Measurements from ENCODE around the gene AGER. TPM values are rescaled to one million over a fixed set of nuclear protein-coding genes. Genes with fewer than 3 reads are reported as not detected.

The AGER gene
- polyA plus RNA-seq, 1 experiment: 2.4 TPM

DNA sequence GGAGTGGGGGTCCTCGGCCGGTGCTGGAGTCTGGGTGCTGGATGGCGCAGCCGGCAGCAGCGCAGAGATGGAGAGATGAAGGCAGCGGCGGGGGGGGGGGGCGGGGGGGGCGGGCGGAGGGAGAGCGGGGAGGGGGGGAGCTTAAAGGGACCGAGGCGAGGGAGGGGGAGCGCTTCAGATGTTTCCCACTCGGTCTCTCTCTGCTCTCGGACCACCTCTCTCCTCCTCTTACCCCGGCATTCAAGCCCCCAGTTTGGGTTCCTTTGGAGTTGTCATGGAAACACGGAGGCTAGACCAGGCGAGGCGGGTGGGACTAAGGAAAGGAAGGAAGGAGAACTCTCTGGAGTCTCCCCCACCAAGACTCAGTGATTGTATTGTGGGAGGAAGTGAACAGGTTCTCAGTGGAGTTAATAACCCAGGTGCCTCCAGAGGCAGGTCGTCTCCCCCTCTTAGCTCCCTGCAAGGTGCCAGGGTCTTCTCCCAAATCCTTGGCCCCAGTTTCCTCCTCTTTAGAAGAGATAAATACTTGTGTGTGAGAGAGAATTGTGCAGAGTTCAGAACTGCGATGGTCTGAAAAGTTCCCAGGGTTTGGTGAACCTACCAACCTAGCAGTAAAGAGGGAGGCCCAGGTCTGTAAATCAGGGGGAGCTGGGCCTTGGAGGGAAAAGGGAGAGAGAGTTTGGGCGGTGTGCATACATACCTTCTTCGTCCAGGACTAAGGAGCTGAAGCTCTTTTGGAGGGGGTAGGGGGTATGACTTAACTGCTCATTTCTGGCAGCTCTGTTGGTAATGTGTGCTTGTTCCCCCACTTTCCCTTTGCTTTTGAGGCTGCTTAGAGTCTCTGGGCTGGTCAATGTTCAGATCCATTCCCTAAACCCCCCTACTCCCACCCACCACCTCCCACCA lies 31.9 kb downstream of the AGER start, which contains the start of gene PRRT1:
TSS of gene PRRT1 (minus strand) at position 77 of the 906 bp plus-strand sequence. CDS start 112 bp downstream, outside the sequence.
- Histone ChIP-seq H3K9me3 (ENCODE audit: control insufficient read depth, insufficient read depth, low read length) (peaks cover 13% of the 10 kb centered on the region), H3K27me3 (ENCODE audit: control insufficient read depth, insufficient read depth, low read length) (peaks cover 26% of the 10 kb centered on the region), H3K27ac (ENCODE audit: low read depth, low read length) (peak within 1 kb of the TSS; percentile 68), H3K4me3 (ENCODE audit: low read depth, low read length) (peak within 1 kb of the TSS; percentile 79)
- ChIA-PET CTCF (interaction anchor here (0.6 to 1.5 kb wide), 4 partner anchors 26 to 43 kb away, joined by 4 to 7 read pairs (median 5); no protein-coding TSS in a partner anchor), POLR2A (interaction anchor here (0.7 to 1.0 kb wide), 2 partner anchors 24 to 45 kb away, joined by 4 read pairs; partner anchors contain the start of gene ATF6B)
- DNase-seq (ENCODE audit: low read depth, low spot score): no peak
- TF ChIP-seq, protein P1, sequence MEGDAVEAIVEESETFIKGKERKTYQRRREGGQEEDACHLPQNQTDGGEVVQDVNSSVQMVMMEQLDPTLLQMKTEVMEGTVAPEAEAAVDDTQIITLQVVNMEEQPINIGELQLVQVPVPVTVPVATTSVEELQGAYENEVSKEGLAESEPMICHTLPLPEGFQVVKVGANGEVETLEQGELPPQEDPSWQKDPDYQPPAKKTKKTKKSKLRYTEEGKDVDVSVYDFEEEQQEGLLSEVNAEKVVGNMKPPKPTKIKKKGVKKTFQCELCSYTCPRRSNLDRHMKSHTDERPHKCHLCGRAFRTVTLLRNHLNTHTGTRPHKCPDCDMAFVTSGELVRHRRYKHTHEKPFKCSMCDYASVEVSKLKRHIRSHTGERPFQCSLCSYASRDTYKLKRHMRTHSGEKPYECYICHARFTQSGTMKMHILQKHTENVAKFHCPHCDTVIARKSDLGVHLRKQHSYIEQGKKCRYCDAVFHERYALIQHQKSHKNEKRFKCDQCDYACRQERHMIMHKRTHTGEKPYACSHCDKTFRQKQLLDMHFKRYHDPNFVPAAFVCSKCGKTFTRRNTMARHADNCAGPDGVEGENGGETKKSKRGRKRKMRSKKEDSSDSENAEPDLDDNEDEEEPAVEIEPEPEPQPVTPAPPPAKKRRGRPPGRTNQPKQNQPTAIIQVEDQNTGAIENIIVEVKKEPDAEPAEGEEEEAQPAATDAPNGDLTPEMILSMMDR (IDR thresholded peaks at IDR 0.05; ENCODE audit: low read depth, low read length): no peak

- Histone ChIP-seq H3K9me3 (ENCODE audit: control insufficient read depth, insufficient read depth, low read length) (peaks cover 13% of the 10 kb centered on the region), H3K27ac (ENCODE audit: low read depth, low read length) (no peak overlapping the region), H3K27me3 (ENCODE audit: control insufficient read depth, insufficient read depth, low read length) (peaks cover 31% of the 10 kb centered on the region), H3K4me3 (ENCODE audit: low read depth, low read length) (peak overlapping the region; percentile 60)
- ChIA-PET CTCF (interaction anchor here (0.6 to 1.5 kb wide), 4 partner anchors 25 to 44 kb away, joined by 3 to 7 read pairs (median 5); no protein-coding TSS in a partner anchor), POLR2A (no interaction called here)
- DNase-seq (ENCODE audit: low read depth, low spot score): no peak
- TF ChIP-seq, protein P1 (IDR thresholded peaks at IDR 0.05; ENCODE audit: low read depth, low read length): no peak
Measured at GRCh38 chr6:32151181-32151862, 32.7 kb downstream of the AGER start.

DNA sequence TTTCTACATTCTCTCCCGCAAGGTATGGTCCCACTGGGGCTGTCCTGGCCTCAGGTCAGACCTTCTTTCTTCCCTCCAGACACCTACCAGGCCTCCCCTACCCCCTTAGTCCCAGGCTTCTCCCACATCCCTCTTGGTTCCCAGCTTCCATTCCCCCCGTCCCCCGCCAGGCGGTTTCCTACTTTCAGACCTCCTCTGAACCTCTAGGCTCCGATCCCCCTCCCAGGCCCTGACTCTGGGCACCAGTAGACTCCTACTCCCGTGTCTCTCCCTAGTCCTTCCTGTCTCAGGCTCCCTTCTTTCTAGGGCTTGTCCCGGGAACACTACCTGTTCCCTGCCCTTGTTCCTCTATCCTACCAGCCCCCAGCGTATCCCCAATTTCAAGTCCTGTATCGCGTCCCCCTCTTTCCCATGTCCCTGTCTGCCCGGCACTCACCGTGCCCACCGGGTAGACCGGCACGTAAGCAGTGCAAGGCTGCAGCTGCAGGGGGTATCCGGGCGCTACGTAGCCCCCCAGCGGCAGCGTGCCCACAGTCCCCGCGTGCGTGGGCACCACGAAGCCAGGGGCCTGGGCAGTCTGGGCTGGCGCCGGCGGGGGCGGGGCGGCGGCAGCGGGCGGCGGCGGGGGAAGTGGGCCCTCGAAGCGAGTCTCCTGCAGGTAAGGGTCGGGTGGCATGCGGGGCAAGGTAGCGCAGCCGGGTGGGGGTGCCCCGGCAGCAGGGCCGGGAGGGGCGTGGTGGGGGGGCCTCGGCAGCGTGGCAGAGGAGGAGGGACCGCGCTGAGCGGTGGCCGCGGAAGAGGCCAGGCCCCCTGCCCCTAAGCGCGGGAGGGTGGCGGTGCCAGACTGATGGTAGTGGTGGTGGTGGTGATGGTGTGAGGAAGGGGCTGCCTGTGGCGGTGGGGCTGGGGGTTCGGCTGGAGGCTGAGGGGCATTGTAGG lies 33.9 kb downstream of the AGER start:
- peaks cover 13% of the 10 kb centered on the region for H3K9me3 ChIP-seq (ENCODE audit: control insufficient read depth, insufficient read depth, low read length)
- TF ChIP-seq, protein P1 (IDR thresholded peaks at IDR 0.05; ENCODE audit: low read depth, low read length): no peak
- no peak overlapping the region for H3K4me3 ChIP-seq (ENCODE audit: low read depth, low read length)
- CTCF ChIA-PET: interaction anchor here (1.0 kb wide), 1 partner anchor 33 kb away, joined by 3 read pairs; no protein-coding TSS in a partner anchor
- POLR2A ChIA-PET: no interaction called here
- H3K27ac ChIP-seq (ENCODE audit: low read depth, low read length): no peak overlapping the region
- H3K27me3 ChIP-seq (ENCODE audit: control insufficient read depth, insufficient read depth, low read length): peaks cover 40% of the 10 kb centered on the region
- no peak for DNase-seq (ENCODE audit: low read depth, low spot score)

DNA sequence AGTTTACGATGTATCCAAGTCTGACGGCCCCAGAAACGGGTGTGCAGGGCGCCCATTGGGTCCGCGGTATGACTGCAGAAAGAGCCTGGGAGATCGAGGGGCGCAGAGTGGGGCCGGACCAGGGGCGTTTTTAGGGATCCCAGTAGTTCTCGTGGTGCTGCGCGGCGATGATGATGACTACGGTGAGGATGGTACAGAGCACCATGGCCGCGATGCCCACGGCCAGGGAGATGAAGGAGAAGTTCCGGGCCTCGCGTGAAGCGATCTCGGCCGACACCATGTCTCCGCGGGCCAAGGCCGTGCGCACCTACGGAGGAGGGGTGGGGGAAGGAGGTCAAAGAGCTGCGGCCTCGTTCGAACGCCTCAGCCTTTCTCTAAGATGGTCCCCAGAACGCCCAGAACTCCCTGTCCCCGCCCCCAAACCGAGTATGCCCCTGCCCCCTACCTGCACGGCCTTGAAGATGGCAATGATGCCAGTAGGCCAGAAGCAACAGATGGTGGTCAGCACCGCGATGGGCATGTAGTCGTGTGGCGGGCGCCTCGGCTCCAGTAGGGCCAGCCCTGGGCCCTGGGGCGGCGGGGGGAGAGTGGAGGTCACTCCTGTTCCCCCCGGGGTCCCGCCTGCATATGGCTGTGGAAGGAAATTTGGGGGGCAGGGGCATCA lies 34.8 kb downstream of the AGER start:
- Histone ChIP-seq H3K9me3 (ENCODE audit: control insufficient read depth, insufficient read depth, low read length) (peaks cover 13% of the 10 kb centered on the region), H3K27ac (ENCODE audit: low read depth, low read length) (no peak overlapping the region), H3K27me3 (ENCODE audit: control insufficient read depth, insufficient read depth, low read length) (peaks cover 42% of the 10 kb centered on the region), H3K4me3 (ENCODE audit: low read depth, low read length) (no peak overlapping the region)
- TF ChIP-seq, protein P1 (IDR thresholded peaks at IDR 0.05; ENCODE audit: low read depth, low read length): no peak
- DNase-seq (ENCODE audit: low read depth, low spot score): no peak
- POLR2A ChIA-PET: interaction anchor here (0.9 kb wide), 1 partner anchor 9 kb away, joined by 3 read pairs; no protein-coding TSS in a partner anchor
- CTCF ChIA-PET: no interaction called here
